ENCODE measurements around the gene BCKDK.

The BCKDK gene

GRCh38 chr16:31108035-31108793 lies at the start of gene BCKDK (continued):
- TF ChIP-seq ZFP3 (tag by site-specific recombination; IDR thresholded peaks at IDR 0.05; ENCODE audit: low read depth) (no peak), REPIN1 (tag by site-specific recombination; IDR thresholded peaks at IDR 0.05; ENCODE audit: low read depth) (no peak), KLF10 (tag by site-specific recombination; IDR thresholded peaks at IDR 0.05) (peak; percentile 57), ZNF302 (tag by site-specific recombination; IDR thresholded peaks at IDR 0.05; ENCODE audit: low read depth) (no peak), ZBTB48 (tag by site-specific recombination; IDR thresholded peaks at IDR 0.05) (0 out of 2 replicates have a peak, but pooled peaks have one; percentile 41), ZNF10 (tag by site-specific recombination; IDR thresholded peaks at IDR 0.05) (no peak), PRDM1 (tag by site-specific recombination; IDR thresholded peaks at IDR 0.05) (no peak), ZNF18 (tag by site-specific recombination; IDR thresholded peaks at IDR 0.05) (no peak), TSHZ1 (tag by site-specific recombination; IDR thresholded peaks at IDR 0.05; ENCODE audit: borderline replicate concordance) (no peak), ZNF146 (tag by site-specific recombination; IDR thresholded peaks at IDR 0.05) (no peak), FEZF1 (tag by site-specific recombination; IDR thresholded peaks at IDR 0.05) (no peak), ZNF792 (tag by site-specific recombination; IDR thresholded peaks at IDR 0.05) (no peak), ZNF16 (tag by site-specific recombination; IDR thresholded peaks at IDR 0.05; ENCODE audit: low read depth) (no peak), ZBTB7A (tag by site-specific recombination; IDR thresholded peaks at IDR 0.05; ENCODE audit: low read depth) (no peak), ZNF843 (tag by site-specific recombination; IDR thresholded peaks at IDR 0.05) (no peak), ZNF214 (tag by site-specific recombination; IDR thresholded peaks at IDR 0.05; ENCODE audit: borderline replicate concordance) (no peak), ZBTB8A (tag by site-specific recombination; IDR thresholded peaks at IDR 0.05) (peak; percentile 100), ZNF274 (IDR thresholded peaks at IDR 0.05; ENCODE audit: low read length) (no peak), ZNF274 (tag by site-specific recombination; IDR thresholded peaks at IDR 0.05; ENCODE audit: borderline replicate concordance) (no peak), ZNF48 (tag by site-specific recombination; IDR thresholded peaks at IDR 0.05) (no peak), ZBTB11 (tag by site-specific recombination; conservative IDR thresholded peaks at IDR 0.05; ENCODE audit: low read depth) (no peak; the same call in 1 of the 2 replicates), ZNF148 (tag by site-specific recombination; IDR thresholded peaks at IDR 0.05; ENCODE audit: borderline replicate concordance) (no peak), HOXC10 (CRISPR knock-in tag; IDR thresholded peaks at IDR 0.05) (no peak), ZNF2 (tag by site-specific recombination; IDR thresholded peaks at IDR 0.05) (no peak), ZNF24 (tag by site-specific recombination; IDR thresholded peaks at IDR 0.05) (no peak), OSR2 (tag by site-specific recombination; IDR thresholded peaks at IDR 0.05) (no peak), ZNF239 (tag by site-specific recombination; IDR thresholded peaks at IDR 0.05) (no peak), ZNF223 (tag by site-specific recombination; IDR thresholded peaks at IDR 0.05) (no peak), ZNF785 (tag by site-specific recombination; IDR thresholded peaks at IDR 0.05) (no peak)

All from HEK293 (cell line).